Endodermal cell (in vitro differentiated cells): ENCODE data around the gene KCTD18. TPM values are rescaled to one million over a fixed set of nuclear protein-coding genes. Genes with fewer than 3 reads are reported as not detected.

Source experiments
- DNase-seq: peaks from one replicate; pipeline ENCODE4 v3.0.0-alpha.2; 2017
- H3K27ac ChIP-seq: 2 replicates; pipeline ENCODE4 v1.5.1; 2013; ENCODE audit warnings: mild to moderate bottlenecking, low read depth, low read length, moderate library complexity
- H3K27me3 ChIP-seq: 2 replicates; pipeline ENCODE4 v1.6.1; 2013; ENCODE audit warnings: mild to moderate bottlenecking, low read length, moderate library complexity; ENCODE audit not compliant: insufficient read depth, control insufficient read depth, poor library complexity, severe bottlenecking
- H3K36me3 ChIP-seq: 2 replicates; pipeline ENCODE4 v1.7.0; 2013; ENCODE audit warnings: mild to moderate bottlenecking, low read length, moderate library complexity; ENCODE audit not compliant: control insufficient read depth, insufficient read depth
- H3K4me1 ChIP-seq: one replicate; pipeline ENCODE4 v1.7.0; 2013; ENCODE audit warnings: low read length; ENCODE audit not compliant: control insufficient read depth, insufficient read depth
- H3K4me3 ChIP-seq: 2 replicates; pipeline ENCODE4 v1.5.1; 2013; ENCODE audit warnings: mild to moderate bottlenecking, low read length, moderate library complexity
- H3K9ac ChIP-seq: 2 replicates; pipeline ENCODE4 v1.6.1; 2013; ENCODE audit warnings: mild to moderate bottlenecking, low read length, moderate library complexity; ENCODE audit not compliant: poor library complexity, severe bottlenecking; ENCODE audit errors: extremely low read depth
- H3K9me3 ChIP-seq: 2 replicates; pipeline ENCODE4 v1.6.1; 2013; ENCODE audit warnings: mild to moderate bottlenecking, low read length, moderate library complexity; ENCODE audit not compliant: control insufficient read depth
- H3K27ac Mint-ChIP-seq: 2 replicates; pipeline ENCODE4 v1.8.0; 2020; ENCODE audit warnings: mixed read lengths
- H3K27me3 Mint-ChIP-seq: 2 replicates; pipeline ENCODE4 v1.8.0; 2021; ENCODE audit warnings: mild to moderate bottlenecking, mixed read lengths; ENCODE audit not compliant: insufficient read depth
- H3K36me3 Mint-ChIP-seq: 2 replicates; pipeline ENCODE4 v1.8.0; 2020; ENCODE audit warnings: low read depth, mixed read lengths
- H3K4me1 Mint-ChIP-seq: 2 replicates; pipeline ENCODE4 v1.8.0; 2020; ENCODE audit warnings: mixed read lengths
- H3K4me3 Mint-ChIP-seq: 2 replicates; pipeline ENCODE4 v1.8.0; 2020; ENCODE audit warnings: mild to moderate bottlenecking, moderate library complexity, mixed read lengths
- H3K9me3 Mint-ChIP-seq: 2 replicates; pipeline ENCODE4 v1.8.0; 2020; ENCODE audit warnings: mild to moderate bottlenecking, mixed read lengths
- WGBS, 2 experiments: methylation state at CpG; one replicate each; pipeline versions ENCODE4 v1.1.5 to v1.1.7; 2013; ENCODE audit warnings: missing lambda C conversion rate in 2 of 2, mixed read lengths in 1 of 2; ENCODE audit not compliant: insufficient coverage in 1 of 2, insufficient read length in 1 of 2; 5-methylcytosine and 5-hydroxymethylcytosine counted together
- total RNA-seq, 2 donors: library from RNA; stranded (reverse); fragmentation: NEBNext Ultra II Directional in 1 of 2; extraction: Animal tissue kit (Norgen Biotek cat#: 25700) in 1 of 2; gene quantifications; 2 replicates in 1 of 2; 3 replicates in 1 of 2; pipeline ENCODE4 v1.2.1, GENCODE V29; 2021
- TF ChIP-seq, protein P1 (sequence below): fragments of 200-600 bp; sonication (generic); conservative IDR thresholded peaks from 2 replicates; pipeline ENCODE4 v1.5.0; 2021; ENCODE audit warnings: antibody characterized with exemption, mild to moderate bottlenecking

Gene KCTD18
- total RNA-seq, 2 donors from 2014 or later: 6.8 to 12.2 TPM

- Histone ChIP-seq H3K36me3 (peaks cover 25% of the 10 kb centered on the region), H3K9ac (no peak overlapping the region), H3K27me3 (no peaks in the 10 kb centered on the region), H3K4me1 (no peaks in the 10 kb centered on the region), H3K27ac (no peak overlapping the region), H3K4me3 (no peak overlapping the region), H3K9me3 (no peaks in the 10 kb centered on the region)
- H3K27me3 Mint-ChIP-seq: no peaks in the 10 kb centered on the region
- TF ChIP-seq, protein P1, sequence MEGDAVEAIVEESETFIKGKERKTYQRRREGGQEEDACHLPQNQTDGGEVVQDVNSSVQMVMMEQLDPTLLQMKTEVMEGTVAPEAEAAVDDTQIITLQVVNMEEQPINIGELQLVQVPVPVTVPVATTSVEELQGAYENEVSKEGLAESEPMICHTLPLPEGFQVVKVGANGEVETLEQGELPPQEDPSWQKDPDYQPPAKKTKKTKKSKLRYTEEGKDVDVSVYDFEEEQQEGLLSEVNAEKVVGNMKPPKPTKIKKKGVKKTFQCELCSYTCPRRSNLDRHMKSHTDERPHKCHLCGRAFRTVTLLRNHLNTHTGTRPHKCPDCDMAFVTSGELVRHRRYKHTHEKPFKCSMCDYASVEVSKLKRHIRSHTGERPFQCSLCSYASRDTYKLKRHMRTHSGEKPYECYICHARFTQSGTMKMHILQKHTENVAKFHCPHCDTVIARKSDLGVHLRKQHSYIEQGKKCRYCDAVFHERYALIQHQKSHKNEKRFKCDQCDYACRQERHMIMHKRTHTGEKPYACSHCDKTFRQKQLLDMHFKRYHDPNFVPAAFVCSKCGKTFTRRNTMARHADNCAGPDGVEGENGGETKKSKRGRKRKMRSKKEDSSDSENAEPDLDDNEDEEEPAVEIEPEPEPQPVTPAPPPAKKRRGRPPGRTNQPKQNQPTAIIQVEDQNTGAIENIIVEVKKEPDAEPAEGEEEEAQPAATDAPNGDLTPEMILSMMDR: no peak
- H3K36me3 Mint-ChIP-seq: peaks cover 5% of the 10 kb centered on the region
- H3K27ac Mint-ChIP-seq: no peak overlapping the region
- no peak for DNase-seq
- H3K4me3 Mint-ChIP-seq: no peak overlapping the region
- H3K4me1 Mint-ChIP-seq: no peaks in the 10 kb centered on the region
- H3K9me3 Mint-ChIP-seq: no peaks in the 10 kb centered on the region
Measured at GRCh38 chr2:200534572-200534971, 24.7 kb upstream of the KCTD18 start.

DNA sequence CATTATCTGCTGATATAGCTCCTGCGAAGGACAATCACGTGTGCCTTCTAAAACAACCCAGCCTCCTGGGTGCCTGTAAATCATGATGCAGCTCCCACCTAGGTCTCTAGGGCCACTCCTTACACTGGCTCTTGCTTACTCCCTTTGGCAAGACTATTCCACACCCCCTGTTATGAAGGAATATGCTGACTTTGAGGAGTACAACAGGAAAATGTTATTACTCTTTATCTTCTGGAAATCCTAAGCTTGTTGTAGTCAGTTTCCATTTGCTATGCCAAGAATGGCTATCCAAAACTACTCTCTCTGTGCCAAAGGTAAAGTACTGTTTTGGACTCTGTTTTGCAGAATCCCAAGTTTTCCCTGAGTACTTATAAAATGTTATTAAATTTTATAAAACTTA is 23.9 kb upstream of the KCTD18 start:
- TF ChIP-seq, protein P1: no peak
- no peaks in the 10 kb centered on the region for H3K4me1 Mint-ChIP-seq
- H3K9ac ChIP-seq: no peak overlapping the region
- no peaks in the 10 kb centered on the region for H3K9me3 ChIP-seq
- no peak overlapping the region for H3K27ac Mint-ChIP-seq
- peaks cover 24% of the 10 kb centered on the region for H3K36me3 ChIP-seq
- no peak overlapping the region for H3K4me3 Mint-ChIP-seq
- DNase-seq: no peak
- H3K4me3 ChIP-seq: no peak overlapping the region
- peaks cover 2% of the 10 kb centered on the region for H3K36me3 Mint-ChIP-seq
- no peaks in the 10 kb centered on the region for H3K9me3 Mint-ChIP-seq
- H3K4me1 ChIP-seq: no peaks in the 10 kb centered on the region
- 90 to 100% methylated on average over 2 of the region's 2 CpGs for WGBS, 2 experiments
- H3K27me3 Mint-ChIP-seq: no peaks in the 10 kb centered on the region
- no peak overlapping the region for H3K27ac ChIP-seq
- H3K27me3 ChIP-seq: no peaks in the 10 kb centered on the region

DNA sequence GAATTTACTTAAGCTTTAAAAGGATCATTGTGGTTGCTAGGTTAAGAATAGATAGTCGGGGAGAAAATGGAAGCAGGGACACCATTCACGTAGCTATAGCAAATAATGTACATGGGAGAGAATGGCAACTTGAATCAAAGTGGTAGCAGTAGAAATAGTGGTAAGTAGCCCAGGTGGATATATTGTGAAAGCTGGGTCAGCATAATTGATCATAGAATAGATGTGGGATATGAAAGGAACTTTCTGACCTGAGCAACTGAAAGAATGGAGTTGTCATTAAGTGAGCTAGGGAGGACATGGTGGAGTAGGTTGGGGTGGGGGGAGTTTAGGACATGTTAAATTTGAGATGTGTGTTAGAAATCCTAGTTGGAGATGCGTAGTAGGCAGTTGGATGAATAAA is 18.4 kb upstream of the KCTD18 start:
- Histone ChIP-seq H3K36me3 (no peaks in the 10 kb centered on the region), H3K4me1 (no peaks in the 10 kb centered on the region), H3K4me3 (no peak overlapping the region), H3K9ac (no peak overlapping the region), H3K27ac (no peak overlapping the region), H3K27me3 (peaks cover 10% of the 10 kb centered on the region), H3K9me3 (no peaks in the 10 kb centered on the region)
- Mint-ChIP-seq H3K36me3 (no peaks in the 10 kb centered on the region), H3K9me3 (no peaks in the 10 kb centered on the region), H3K4me3 (no peak overlapping the region), H3K27me3 (peaks cover 10% of the 10 kb centered on the region), H3K4me1 (peaks cover 9% of the 10 kb centered on the region), H3K27ac (no peak overlapping the region)
- no peak for DNase-seq
- TF ChIP-seq, protein P1: no peak
- 95 to 97% methylated on average over 2 of the region's 3 CpGs for WGBS, 2 experiments
